K562 (cell line): ENCODE data around the gene ZNF484. TPM values are rescaled to one million over a fixed set of nuclear protein-coding genes. Genes with fewer than 3 reads are reported as not detected.
"Not testable (repeated sequence)": the region's sequence is repeated elsewhere in the genome, so short reads cannot be mapped to it uniquely, and the experiment has no call there.

Experiments used
- ATAC-seq: fragments of 200-7000 bp; cut with Tn5 transposase; 3 replicates; pipeline ENCODE4 v1.9.1; 2020; ENCODE audit warnings: moderate library complexity
- BruUV-seq: library from RNA; stranded (reverse); fragments of 400-500 nt; replicated peaks from 2 replicates; lab custom pipeline; 2021; lab: Mats Ljungman, UMichigan
- CTCF ChIA-PET: fragments of 300-600 bp; formaldehyde crosslinking; extraction: SDS; loops from one replicate; lab custom pipeline; 2021; ENCODE audit warnings: low intra/inter-chr PET ratio; lab: Yijun Ruan, JAX
- POLR2A ChIA-PET: fragments of 300-600, 350-650 bp; sonication (Branson Sonifier 250); formaldehyde crosslinking; extraction: SDS; loops from one replicate; lab custom pipeline; 2021; ENCODE audit warnings: antibody characterized with exemption, inconsistent platforms; lab: Yijun Ruan, JAX
- DNase-seq, 4 experiments: peaks; one replicate each; pipeline versions ENCODE4 v3.0.0 to v3.0.0-alpha.2; 2011 to 2018; ENCODE audit warnings: low spot score in 3 of 4, mixed read lengths in 3 of 4; ENCODE audit errors: extremely low read depth in 1 of 4
- FAIRE-seq: peaks from 2 replicates; lab custom pipeline; 2011; peaks lifted over from hg19 to GRCh38; lab: Jason Lieb, UNC
- H2AFZ ChIP-seq: 2 replicates; pipeline ENCODE4 v1.6.0; 2011; ENCODE audit warnings: low read depth, low read length, control low read depth, inconsistent platforms
- H3K27ac ChIP-seq: fragments of 200-600 bp; 3 replicates; pipeline ENCODE4 v1.8.0; 2011; ENCODE audit warnings: low read depth, mild to moderate bottlenecking, control low read depth, inconsistent platforms, low read length, moderate library complexity, mixed read lengths; ENCODE audit errors: extremely low read depth
- H3K27me3 ChIP-seq, 2 experiments: fragments of 300-600 bp in 1 of 2; 2 replicates in 1 of 2; 3 replicates in 1 of 2; pipeline versions ENCODE4 v1.6.0 to v1.8.0; 2011; ENCODE audit warnings: inconsistent platforms in 2 of 2, low read length in 2 of 2, mild to moderate bottlenecking in 1 of 2, mixed read lengths in 1 of 2, moderate library complexity in 1 of 2; ENCODE audit not compliant: control insufficient read depth in 2 of 2, insufficient read depth in 2 of 2
- H3K36me3 ChIP-seq: fragments of 300-600 bp; 3 replicates; pipeline ENCODE4 v1.8.0; 2011; ENCODE audit warnings: mild to moderate bottlenecking, low read length, inconsistent platforms; ENCODE audit not compliant: control insufficient read depth, insufficient read depth
- H3K4me1 ChIP-seq, 2 experiments: fragments of 200-600 bp in 1 of 2; replicated peaks in 1 of 2; 2 replicates in 1 of 2; 3 replicates in 1 of 2; pipeline versions ENCODE4 v1.5.1 to v1.8.0; 2011; ENCODE audit warnings: inconsistent platforms in 2 of 2, low read length in 2 of 2, mild to moderate bottlenecking in 1 of 2, mixed read lengths in 1 of 2, moderate library complexity in 1 of 2; ENCODE audit not compliant: control insufficient read depth in 2 of 2, insufficient read depth in 2 of 2
- H3K4me2 ChIP-seq: 2 replicates; pipeline ENCODE4 v1.6.1; 2011; ENCODE audit warnings: low read length, control low read depth, inconsistent platforms, mixed read lengths; ENCODE audit not compliant: insufficient read depth
- H3K4me3 ChIP-seq: fragments of 200-600 bp; sonication (generic), shearing (Covaris generic); 2 replicates; pipeline ENCODE4 v1.5.1; 2016; ENCODE audit warnings: control low read depth, inconsistent platforms
- H3K79me2 ChIP-seq: fragments of 200-600 bp; 3 replicates; pipeline ENCODE4 v1.8.0; 2011; ENCODE audit warnings: low read length, inconsistent platforms; ENCODE audit not compliant: control insufficient read depth, insufficient read depth
- H3K9ac ChIP-seq, 2 experiments: 2 replicates each; pipeline versions ENCODE4 v1.6.0 to v1.6.1; 2011; ENCODE audit warnings: low read depth in 2 of 2, low read length in 2 of 2, control low read depth in 1 of 2, inconsistent platforms in 1 of 2, mild to moderate bottlenecking in 1 of 2, mixed read lengths in 1 of 2; ENCODE audit not compliant: insufficient read depth in 1 of 2
- H3K9me1 ChIP-seq: one replicate; pipeline ENCODE4 v1.6.0; 2011; ENCODE audit warnings: inconsistent platforms, mild to moderate bottlenecking, low read length, moderate library complexity; ENCODE audit not compliant: control insufficient read depth, insufficient read depth
- H3K9me3 ChIP-seq: replicated peaks from 2 replicates; pipeline ENCODE4 v1.5.1; 2011; ENCODE audit warnings: low read depth, low read length, inconsistent platforms; ENCODE audit not compliant: control insufficient read depth, insufficient read depth
- H4K20me1 ChIP-seq: replicated peaks from 2 replicates; pipeline ENCODE4 v1.6.1; 2011; ENCODE audit warnings: low read length, inconsistent platforms, mixed read lengths; ENCODE audit not compliant: control insufficient read depth, insufficient read depth
- ATF1 ChIP-seq, 2 experiments: fragments of 450-650 bp in 1 of 2; IDR thresholded peaks; 2 replicates each; pipeline ENCODE4 v1.6.1; 2016; ENCODE audit warnings: missing compliant biosample characterization in 1 of 2, missing genetic modification characterization in 1 of 2
- ZNF232 ChIP-seq: sonication (generic); formaldehyde crosslinking; IDR thresholded peaks from 2 replicates; pipeline ENCODE4 v1.8.0; 2022; ENCODE audit warnings: mild to moderate bottlenecking, missing genetic modification reagents
- WGBS: fragments of 100-300 bp; shearing (Covaris generic); methylation state at CpG from one replicate; pipeline ENCODE4 v1.1.6; 2016; ENCODE audit warnings: low coverage, mixed read lengths; ENCODE audit not compliant: insufficient coverage; ENCODE audit errors: missing lambda C conversion rate; 5-methylcytosine and 5-hydroxymethylcytosine counted together
- in situ Hi-C: fragments of 300-500 bp; cut with MboI; formaldehyde crosslinking; loops from 4 replicates; pipeline ENCODE4 v1.15.0; 2018; ENCODE audit warnings: inconsistent platforms, mixed read lengths
- intact Hi-C: fragments of 100-400 bp; cut with micrococcal nuclease; formaldehyde crosslinking; loops from 2 replicates; pipeline ENCODE4 v1.14.2; 2022
- polyA plus RNA-seq, 8 experiments: library from polyadenylated mRNA; depleted of rRNA in 4 of 8; stranded (reverse) in 5 of 8; unstranded in 3 of 8; fragments of >200 nt; fragmentation: Nextera tagmentation in 2 of 8; fragmentation: Illumina TruSeq in 1 of 8; extraction: Ambion mirVana in 2 of 8; extraction: Trizol in 1 of 8; gene quantifications; 2 replicates each; pipeline versions ENCODE4 v1.2.1 to v1.2.3, GENCODE V29; 2011 to 2014; ENCODE audit warnings: inconsistent platforms in 1 of 8, missing spikeins in 1 of 8
- total RNA-seq, 7 experiments: library from RNA; depleted of rRNA in 6 of 7; stranded (reverse); fragments of >200 nt in 6 of 7; fragmentation: Illumina TruSeq in 2 of 7; extraction: Trizol in 2 of 7; gene quantifications; 2 replicates each; pipeline versions ENCODE4 v1.2.1 to v1.2.3, GENCODE V29; 2011 to 2021; ENCODE audit warnings: low replicate concordance in 1 of 7
- TF ChIP-seq, protein P1 (sequence below): fragments of 450-650 bp; conservative IDR thresholded peaks from 2 replicates; pipeline ENCODE4 v1.6.1; 2016; ENCODE audit warnings: missing genetic modification characterization, low read depth, mild to moderate bottlenecking, missing compliant biosample characterization, moderate library complexity

ZNF484 gene
- total and polyA plus RNA-seq, 9 of the 15 experiments (the other 6 are each of a cell fraction or from before 2014, with no cell fraction given) = 1.1 to 5.8 (median 2.5) TPM

GRCh38 chr9:92894711-92895362, 17.0 kb upstream of the ZNF484 start (continued):
- TF ChIP-seq ATF1 (CRISPR knock-in tag; IDR thresholded peaks at IDR 0.05) (no peak), ATF1 (tag; IDR thresholded peaks at IDR 0.05) (no peak), ZNF232 (no peak)
- TF ChIP-seq, protein P1, sequence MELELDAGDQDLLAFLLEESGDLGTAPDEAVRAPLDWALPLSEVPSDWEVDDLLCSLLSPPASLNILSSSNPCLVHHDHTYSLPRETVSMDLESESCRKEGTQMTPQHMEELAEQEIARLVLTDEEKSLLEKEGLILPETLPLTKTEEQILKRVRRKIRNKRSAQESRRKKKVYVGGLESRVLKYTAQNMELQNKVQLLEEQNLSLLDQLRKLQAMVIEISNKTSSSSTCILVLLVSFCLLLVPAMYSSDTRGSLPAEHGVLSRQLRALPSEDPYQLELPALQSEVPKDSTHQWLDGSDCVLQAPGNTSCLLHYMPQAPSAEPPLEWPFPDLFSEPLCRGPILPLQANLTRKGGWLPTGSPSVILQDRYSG (tag) = no peak

- H3K9me3 ChIP-seq, CTCF ChIA-PET, H3K36me3 ChIP-seq, DNase-seq, in situ Hi-C loops, FAIRE-seq, BruUV-seq, H3K4me2 ChIP-seq, H3K27me3 ChIP-seq, H3K4me1 ChIP-seq, H2AFZ ChIP-seq, H3K4me3 ChIP-seq, intact Hi-C loops, H3K79me2 ChIP-seq, ATAC-seq, H3K9me1 ChIP-seq, H3K27ac ChIP-seq, H4K20me1 ChIP-seq, H3K9ac ChIP-seq: not testable (repeated sequence)
- WGBS = 0% methylated on average over 6 of the region's 6 CpGs
- POLR2A ChIA-PET = interaction anchor here (0.6 to 0.9 kb wide), 2 partner anchors 12 to 235 kb away, joined by 4 to 6 read pairs; no protein-coding TSS in a partner anchor
Measured at GRCh38 chr9:92893916-92894610, 16.2 kb upstream of the ZNF484 start.

DNA sequence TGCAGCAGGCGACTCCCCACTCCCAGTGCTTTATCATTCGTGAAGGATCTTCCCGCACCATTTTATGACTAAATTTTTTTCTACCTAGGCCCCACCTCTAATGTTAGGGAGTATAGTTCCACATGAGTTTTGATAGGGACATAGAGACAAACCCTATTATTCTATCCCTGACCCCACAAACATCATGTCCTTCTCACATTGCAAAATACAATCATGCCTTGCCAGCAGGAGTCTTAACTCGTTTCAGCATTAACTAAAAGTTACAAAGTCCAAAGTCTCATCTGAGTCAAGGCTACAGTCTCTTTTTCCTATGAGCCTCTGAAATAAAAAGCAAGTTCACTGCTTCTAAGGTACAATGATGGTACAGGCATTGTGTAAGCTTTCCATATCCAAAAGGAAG, 14.4 kb upstream of the ZNF484 start:
- H3K36me3 ChIP-seq, H3K4me3 ChIP-seq, H2AFZ ChIP-seq, FAIRE-seq, H3K9ac ChIP-seq, H4K20me1 ChIP-seq, CTCF ChIA-PET, DNase-seq, BruUV-seq, POLR2A ChIA-PET, H3K9me3 ChIP-seq, H3K4me2 ChIP-seq, ATAC-seq, intact Hi-C loops, H3K79me2 ChIP-seq, H3K4me1 ChIP-seq, H3K9me1 ChIP-seq, H3K27ac ChIP-seq, in situ Hi-C loops: not testable (repeated sequence)
- peaks cover 7 to 23% of the 10 kb centered on the region in 2 experiments; a peak in 4 of 5 replicates for H3K27me3 ChIP-seq
- WGBS = 0% methylated on average over 4 of the region's 4 CpGs
